Right lobe of liver (tissue), 4 donors: ENCODE measurements around the gene ATXN10.

Experiments
- POLR2A ChIP-seq: fragments of 450-650 bp; IDR thresholded peaks from one replicate; pipeline ENCODE4 v1.6.1; 2017; ENCODE audit warnings: antibody characterized with exemption, mild to moderate bottlenecking
- TF ChIP-seq, protein P1 (sequence below), 4 donors: fragments of 200-600 bp in 3 of 4; fragments of 450-650 bp in 1 of 4; IDR thresholded peaks; one replicate each; pipeline versions ENCODE4 v1.5.1 to v1.8.0; 2016 to 2022; ENCODE audit warnings: antibody characterized with exemption in 4 of 4, mild to moderate bottlenecking in 2 of 4
- donor health status: DM: no; HTN: no; CAD: no.
- donor health status: DM: no; HTN: no; CAD: no.
- donor health status: DM: no; HTN: yes; CAD: no.

DNA sequence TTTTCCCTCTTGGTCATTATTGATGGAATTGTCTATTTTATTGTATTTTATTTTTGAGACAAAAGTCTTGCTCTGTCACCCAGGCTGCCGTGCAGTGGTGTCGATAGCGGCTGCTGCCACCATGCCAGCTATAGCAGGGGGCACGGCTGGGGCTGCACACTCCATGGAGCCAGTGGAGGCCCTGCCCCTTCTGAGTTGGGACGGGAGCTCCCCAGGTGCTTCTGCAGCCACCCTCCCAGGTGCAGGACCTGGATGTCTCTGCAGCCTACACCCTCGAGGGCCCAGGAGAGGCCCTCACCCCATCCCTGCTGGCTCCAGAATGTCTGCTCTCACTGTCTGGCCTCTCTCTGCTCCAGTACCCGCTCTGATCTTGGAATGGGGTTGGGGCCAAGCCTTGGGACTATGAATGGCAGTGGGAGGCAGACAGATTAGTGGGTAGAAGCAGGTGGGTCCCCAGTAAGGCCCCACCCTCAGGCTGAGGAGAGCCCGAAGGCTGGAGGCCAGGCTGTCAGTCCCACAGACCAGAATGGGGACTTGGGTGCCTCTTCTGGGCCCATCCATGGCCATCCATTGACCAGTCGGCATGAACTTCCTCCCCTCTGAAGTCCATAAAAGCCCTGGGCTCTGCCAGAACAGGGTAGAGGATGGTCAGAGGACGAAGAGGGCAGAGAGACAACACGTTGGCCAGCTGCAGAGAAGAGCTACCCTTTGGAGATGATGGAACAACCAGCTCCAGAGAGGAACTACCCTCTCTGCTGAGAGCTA, 49.6 kb upstream of the ATXN10 start:
- no peak for TF ChIP-seq POLR2A
- TF ChIP-seq, protein P1, sequence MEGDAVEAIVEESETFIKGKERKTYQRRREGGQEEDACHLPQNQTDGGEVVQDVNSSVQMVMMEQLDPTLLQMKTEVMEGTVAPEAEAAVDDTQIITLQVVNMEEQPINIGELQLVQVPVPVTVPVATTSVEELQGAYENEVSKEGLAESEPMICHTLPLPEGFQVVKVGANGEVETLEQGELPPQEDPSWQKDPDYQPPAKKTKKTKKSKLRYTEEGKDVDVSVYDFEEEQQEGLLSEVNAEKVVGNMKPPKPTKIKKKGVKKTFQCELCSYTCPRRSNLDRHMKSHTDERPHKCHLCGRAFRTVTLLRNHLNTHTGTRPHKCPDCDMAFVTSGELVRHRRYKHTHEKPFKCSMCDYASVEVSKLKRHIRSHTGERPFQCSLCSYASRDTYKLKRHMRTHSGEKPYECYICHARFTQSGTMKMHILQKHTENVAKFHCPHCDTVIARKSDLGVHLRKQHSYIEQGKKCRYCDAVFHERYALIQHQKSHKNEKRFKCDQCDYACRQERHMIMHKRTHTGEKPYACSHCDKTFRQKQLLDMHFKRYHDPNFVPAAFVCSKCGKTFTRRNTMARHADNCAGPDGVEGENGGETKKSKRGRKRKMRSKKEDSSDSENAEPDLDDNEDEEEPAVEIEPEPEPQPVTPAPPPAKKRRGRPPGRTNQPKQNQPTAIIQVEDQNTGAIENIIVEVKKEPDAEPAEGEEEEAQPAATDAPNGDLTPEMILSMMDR (IDR thresholded peaks at IDR 0.05) = no peak
